RKO (cell line): Measurements from ENCODE around the gene TRAIP.
"Not testable (repeated sequence)": the region's sequence is repeated elsewhere in the genome, so short reads cannot be mapped to it uniquely, and the experiment has no call there.

Source experiments
- DNase-seq: peaks from one replicate; pipeline ENCODE4 v3.0.0-alpha.2; 2016; ENCODE audit warnings: low spot score

The TRAIP gene, protein sequence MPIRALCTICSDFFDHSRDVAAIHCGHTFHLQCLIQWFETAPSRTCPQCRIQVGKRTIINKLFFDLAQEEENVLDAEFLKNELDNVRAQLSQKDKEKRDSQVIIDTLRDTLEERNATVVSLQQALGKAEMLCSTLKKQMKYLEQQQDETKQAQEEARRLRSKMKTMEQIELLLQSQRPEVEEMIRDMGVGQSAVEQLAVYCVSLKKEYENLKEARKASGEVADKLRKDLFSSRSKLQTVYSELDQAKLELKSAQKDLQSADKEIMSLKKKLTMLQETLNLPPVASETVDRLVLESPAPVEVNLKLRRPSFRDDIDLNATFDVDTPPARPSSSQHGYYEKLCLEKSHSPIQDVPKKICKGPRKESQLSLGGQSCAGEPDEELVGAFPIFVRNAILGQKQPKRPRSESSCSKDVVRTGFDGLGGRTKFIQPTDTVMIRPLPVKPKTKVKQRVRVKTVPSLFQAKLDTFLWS

DNA sequence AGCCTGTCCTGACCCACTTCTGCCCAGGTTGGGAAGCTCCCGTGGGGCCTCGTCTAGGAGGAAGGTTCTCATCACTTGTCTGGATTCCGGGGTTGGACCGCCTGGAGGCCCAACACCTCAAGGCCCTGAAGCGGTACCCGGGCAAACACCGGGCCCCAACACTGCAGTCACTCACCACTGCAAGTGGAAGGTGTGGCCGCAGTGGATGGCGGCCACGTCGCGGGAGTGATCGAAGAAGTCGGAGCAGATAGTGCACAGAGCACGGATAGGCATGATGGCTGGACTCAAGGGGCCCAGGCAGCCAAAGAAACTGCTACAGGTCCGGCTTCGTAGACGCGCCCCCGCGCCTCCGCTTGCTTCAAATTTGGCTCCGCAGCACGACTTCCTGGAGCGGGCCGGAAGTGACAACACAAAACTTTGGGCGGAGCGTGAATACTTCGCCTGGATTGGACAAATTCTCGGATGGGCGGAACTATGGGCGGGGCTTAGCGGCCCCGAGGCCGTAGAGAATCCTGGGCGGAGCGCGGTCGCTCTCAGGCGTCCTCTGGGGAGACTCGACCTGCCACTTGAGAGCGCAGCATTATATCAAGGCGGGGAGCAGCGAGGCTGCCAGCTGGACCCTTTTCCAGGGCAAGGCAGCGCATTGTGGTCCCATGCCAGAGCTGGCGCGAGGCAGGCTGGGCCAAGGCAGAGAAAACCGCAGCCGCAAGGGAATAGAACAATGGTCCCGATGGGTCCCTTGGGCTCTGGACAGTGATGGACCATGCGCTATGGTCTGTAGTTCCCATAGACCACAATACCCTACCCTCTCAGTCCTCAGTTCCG, at the start of gene TRAIP:
Gene TRAIP, minus strand, starts transcription at position 384 of the 825 bp plus-strand sequence. Its CDS starts 111 bp downstream, at position 273.
- DNase-seq: peak; percentile 93

DNA sequence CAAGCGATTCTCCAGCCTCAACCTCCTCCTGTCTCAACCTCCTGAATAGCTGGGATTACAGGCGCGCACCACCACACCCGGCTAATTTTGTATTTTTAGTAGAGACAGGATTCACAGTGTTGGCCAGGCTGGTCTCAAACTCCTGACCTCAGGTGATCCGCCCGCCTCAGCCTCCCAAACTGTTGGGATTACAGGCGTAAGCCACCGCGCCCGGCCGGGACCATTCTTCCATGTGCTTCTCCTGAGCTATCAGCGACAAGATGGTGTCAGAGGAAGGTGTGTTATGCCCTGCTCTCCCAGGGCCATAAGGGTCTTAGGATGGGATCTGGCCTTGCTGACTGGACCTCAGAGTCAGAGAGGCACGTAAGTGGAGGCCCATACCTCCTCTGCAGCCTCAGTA, 48.1 kb upstream of the TRAIP start:
- DNase-seq: not testable (repeated sequence)

DNA sequence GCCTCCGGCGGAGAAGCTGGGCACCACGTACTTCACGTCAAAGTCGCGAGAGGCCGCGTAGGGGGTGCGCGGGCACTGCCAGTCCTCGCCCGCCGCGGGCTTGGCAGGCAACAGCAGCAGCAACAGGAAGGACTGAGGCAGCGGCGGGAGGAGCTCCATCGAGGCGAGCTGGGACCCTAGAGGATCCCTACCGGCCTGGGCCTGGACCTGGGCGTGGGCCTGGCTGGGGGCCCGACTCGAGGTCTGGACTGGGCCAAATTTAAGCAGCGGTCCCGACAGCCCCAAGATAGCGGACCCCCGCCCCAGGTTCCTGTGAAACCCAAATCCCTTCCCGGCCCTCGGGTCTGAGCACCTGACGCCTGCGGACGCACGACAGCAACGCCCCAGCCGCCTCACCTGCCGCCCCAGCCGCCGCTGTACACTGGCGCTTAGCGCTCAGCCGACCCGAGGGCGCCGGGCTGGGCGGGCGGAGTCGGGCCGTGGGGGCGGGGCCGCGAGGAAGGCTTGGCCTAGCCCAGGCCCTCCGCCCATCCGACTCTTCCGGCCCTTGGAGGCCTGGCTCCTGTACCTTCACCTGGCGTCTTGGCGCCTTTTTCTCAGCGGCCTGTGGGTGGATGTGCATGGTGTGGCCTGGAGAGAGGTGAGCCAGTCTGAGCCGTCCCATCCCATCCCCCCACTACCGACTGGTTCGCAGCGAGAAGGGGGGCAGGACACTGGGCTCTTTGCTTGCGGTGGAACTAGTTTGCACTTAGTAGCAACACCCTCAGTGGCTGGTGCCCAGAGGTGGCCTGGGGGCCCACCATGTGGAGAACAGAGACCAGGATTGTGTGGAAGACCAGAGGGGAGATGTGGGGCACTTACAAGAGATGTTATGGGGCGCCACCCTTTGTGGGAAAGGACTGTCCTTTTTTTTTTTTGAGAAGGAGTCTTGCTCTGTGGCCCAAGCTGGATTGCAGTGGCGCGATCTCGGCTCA, 47.4 kb upstream of the TRAIP start, which contains the start of gene MST1R:
Gene MST1R, minus strand, starts transcription at position 423 of the 974 bp plus-strand sequence. Its CDS starts 264 bp downstream, at position 159.
- peak; percentile 81 for DNase-seq

DNA sequence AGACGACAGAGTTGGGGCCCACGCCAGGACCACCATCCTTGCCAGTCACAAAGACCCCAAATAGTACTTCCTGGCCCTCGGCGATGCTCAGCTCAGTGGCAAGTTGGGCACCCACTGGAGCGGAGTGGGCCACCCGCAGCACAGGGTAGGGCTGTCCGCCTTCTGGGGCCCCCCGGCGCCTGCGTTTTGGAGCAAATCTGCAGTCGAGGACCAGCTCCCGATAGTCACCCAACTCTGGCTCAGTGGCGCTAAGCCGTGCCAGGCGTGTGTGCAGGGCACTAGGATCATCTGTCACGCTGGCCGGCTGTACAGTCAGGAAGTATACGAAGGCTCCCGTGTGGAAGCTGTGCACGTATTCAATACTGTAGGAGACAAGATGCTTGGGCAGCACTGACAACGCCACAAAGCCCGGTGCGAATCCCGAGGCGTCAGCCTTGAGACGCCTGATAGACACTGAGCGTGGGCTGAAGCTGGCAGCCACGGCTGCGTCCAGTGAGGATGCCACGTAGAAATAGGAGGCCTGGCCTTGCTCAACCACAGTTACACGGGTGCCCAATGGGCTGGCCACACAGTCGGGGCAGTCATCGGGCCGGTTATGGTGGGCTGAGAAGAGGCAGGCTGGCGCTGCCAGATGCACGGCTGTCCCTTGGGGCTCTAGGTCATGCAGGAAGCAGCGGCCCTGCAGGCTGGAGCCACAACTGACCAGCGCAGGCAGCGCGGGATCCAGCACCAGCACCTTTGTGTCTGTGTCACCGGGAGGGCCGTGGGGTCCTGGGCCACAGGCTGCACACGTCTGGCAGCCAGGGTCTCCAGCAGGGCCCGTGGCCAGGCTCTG, 46.4 kb upstream of the TRAIP start:
- DNase-seq: peak; percentile 61

DNA sequence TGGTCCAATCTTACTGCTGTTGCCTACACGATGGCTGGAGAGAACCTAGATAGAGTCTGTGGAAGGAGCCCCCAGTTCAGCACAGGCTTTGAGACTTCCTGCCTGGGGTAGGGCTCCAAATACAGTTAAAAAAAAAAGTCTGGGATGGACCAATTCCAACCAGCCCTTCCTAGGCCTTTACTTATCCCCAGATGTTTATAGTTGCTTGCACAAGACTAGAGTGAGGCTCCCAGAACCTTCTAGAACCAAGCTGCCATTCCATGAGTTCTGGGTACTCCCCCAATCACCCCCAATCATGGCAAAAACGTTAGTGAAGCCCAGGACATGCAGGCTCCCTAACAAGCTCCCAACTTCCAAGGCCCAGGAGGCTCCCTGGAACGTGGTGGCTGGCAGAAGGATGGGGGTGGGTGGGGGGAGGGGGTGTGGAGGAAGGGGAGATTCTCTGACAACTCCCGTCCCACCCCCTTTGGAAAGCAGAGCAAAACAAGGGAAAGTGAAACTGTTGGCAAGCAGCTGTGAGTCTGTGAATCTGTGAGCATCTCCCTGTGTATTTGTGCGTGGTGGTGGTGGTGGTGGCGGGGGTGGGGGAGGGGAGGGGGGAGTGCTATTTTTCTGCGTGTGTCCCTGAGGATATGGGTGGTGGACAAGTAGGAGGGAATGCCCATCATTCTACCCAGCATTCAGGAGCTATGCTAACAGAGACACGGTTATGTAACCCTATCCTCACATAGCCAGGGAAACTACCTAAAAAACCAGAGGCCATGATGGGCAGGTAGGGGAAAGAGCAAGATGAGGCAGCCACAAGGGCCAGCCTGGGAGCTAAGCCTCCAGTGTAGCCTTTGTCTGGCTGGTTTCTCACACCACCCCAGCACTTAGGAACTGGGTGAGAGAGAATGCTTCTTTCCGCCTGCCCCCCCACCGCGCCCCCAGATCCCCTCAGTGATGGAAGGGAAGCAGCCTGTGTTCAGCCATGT, 45.3 kb upstream of the TRAIP start:
- no peak for DNase-seq

DNA sequence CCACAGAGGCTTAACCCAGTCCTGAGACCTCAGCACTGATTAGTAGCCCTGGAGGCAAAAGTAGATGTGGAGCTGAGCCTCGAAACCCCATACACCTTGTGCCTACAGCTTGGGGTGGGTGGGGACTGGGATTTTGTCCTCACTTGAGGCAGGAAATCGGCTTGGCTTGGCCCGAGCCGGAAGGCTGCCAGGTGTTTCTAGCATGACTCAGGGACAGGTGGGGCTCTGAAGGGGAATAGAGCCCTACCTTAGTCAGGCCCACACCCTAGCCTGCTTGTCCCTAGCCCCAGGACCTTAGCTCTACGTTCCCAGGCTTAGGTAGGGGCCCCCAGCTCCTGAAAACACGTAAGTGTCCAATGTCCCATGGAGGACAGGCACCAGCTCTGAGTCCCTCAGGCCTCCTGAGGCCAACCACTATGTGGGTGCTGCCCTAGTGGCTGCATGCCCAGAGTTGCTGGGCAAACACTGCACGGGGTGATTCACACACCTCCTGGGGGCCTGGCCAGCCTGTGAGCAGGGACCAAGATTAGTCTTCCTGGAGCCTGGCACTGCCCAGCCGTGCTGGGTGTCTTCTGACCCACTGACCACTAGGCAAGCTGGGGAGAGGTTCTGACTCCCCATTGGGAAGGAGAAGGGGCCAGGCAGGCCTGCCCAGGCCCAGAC, 44.3 kb upstream of the TRAIP start:
- peak; percentile 66 for DNase-seq

DNA sequence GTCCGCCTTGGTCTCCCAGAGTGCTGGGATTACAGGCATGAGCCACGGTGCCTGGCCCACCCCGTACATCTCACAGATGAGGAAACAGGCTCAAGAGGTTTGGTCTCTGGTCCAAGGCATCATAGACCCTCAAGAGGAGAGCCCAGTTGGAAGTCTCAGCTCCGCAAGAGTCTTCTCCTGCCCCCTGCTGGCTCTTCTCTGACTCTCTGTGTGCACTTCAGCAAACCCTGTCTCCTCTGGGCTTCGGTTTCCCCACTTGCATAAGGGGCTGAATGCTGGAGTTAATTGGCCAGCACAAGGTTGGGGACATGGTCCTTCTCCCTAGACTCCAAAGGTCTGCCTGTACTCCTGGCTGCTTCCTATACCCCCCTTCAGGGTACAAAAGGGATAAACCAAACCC, 43.5 kb upstream of the TRAIP start:
- DNase-seq: no peak

DNA sequence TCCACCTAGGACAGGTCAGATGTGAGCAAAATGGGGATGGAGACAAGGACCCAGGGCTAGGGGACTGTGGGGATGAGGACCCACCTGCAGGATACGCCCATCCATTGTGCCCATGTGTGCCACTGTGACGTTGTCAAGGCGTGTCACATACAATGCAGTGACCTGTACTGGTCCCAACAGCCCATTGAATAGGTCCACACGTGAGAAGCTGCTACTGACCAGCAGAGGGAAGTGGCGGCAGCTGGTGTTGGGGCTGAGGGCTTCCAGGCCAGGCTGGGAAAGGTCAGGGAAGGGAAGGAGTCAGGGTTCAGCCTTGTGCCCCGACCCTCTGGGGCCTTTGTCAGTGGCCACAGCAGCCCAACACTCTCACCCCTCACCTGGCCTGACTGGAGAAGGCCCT, 42.6 kb upstream of the TRAIP start:
- no peak for DNase-seq

DNA sequence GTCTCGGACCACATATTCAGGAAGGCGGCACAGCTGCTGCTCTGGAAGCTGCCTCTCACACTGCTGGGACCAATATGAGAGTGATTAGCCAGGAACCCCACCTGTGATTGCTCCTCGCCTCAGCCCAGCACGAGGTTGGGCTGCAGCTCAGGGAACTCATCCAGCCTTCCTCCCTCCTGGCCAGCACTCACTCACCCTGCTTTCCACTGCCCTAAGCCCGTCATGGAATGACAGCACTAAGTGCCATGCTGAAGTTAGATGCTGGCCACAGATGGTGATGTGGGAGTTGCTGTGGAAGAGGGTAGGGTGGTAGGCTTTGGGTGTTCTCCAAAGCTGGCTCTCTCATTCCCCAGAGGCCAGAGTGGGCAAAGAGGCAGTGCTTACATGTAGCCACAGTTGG, 40.0 kb upstream of the TRAIP start:
- no peak for DNase-seq

DNA sequence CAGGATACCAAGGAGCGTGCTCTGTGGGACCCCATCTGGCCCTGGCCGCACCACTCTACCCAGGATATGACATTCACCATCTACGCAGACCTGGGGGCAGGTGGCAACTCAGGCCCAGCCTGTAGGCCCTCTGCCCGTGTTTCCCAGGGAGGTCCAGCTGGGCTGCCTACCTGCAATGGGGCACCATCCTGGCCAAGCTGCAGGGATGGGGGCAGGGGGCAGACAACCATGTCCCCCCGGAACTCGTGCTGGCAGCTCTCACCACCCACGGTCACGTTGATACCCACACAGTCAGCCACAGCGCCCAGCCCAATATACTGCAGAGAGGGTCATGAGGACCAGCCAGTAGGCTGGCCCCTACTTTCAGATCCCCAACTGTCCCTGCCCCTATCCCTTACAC, 39.4 kb upstream of the TRAIP start:
- DNase-seq: no peak

DNA sequence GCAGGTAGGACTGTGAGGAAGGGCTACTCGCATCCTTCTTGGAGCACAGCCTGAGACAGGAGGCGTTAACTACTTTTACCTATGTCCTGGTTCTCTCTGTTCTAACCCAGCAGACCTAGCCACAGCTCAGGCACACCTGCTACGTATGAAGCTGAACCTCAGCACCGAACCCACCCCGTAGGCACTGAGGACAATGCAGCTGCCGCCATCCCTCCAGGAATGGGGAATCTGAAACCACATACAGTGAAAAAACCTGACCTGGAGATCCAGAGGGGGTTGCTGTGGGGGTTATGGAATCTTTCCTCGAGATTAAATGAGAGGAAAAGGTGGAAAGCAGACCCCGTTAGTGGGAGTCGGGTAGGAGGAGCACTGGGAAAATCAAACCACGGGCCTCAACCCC, 32.9 kb upstream of the TRAIP start:
- DNase-seq: no peak

DNA sequence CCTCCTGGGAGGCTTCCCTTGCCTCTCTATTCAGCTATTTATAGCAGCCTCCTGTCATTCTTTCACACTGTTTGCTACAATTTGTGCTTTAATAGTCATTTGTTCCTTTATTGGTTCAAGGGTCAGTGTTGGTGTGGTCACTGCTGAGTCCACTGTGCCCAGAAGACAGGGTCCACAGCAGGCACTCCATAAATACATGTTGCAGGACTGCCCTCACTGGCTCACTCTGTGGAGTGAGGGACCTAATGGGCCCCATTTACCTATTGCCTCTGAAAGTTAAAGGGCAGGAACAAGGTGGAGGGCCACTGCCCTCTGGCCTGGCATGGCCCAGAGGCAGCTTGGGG, 30.5 kb upstream of the TRAIP start:
- no peak for DNase-seq

DNA sequence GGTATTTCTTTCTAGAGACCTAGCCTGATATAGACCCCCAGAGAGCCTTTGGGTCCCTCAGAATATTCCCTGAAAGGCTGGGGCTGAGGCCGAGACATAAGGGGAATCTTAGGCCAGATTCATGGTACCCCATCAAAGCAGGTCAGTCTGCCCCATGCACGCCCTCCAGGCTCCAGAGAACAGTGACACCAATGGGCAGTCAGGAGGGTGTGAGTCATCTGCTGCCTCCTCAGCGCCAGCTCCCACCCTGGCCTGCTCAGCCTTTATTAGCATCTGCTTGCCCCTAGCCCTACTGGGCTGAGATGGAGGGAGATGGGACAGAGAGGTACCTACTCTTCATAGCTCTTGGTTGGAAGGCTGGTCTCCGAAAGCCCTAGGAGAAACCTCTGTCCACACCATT, 27.6 kb upstream of the TRAIP start:
- peak; percentile 22 for DNase-seq

DNA sequence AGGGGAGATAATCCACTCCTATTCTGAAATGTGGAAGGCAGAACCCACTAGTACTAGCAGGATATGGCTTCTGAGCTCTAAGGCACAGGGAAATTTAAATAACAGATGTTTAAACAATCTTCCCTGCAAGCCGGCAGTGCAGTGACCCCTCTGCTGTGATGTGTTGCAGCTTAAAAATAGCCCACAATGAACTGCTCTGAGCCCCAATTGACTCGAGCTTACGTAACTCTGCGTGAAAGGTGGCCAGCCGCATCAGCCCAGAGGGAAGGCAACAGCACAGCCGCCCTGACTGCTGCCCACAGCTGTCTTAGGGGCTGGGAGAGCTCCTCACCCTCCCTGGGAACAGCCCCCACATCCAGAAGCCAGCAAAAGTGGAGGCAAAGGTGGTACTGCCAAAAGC, 25.8 kb upstream of the TRAIP start:
- no peak for DNase-seq

DNA sequence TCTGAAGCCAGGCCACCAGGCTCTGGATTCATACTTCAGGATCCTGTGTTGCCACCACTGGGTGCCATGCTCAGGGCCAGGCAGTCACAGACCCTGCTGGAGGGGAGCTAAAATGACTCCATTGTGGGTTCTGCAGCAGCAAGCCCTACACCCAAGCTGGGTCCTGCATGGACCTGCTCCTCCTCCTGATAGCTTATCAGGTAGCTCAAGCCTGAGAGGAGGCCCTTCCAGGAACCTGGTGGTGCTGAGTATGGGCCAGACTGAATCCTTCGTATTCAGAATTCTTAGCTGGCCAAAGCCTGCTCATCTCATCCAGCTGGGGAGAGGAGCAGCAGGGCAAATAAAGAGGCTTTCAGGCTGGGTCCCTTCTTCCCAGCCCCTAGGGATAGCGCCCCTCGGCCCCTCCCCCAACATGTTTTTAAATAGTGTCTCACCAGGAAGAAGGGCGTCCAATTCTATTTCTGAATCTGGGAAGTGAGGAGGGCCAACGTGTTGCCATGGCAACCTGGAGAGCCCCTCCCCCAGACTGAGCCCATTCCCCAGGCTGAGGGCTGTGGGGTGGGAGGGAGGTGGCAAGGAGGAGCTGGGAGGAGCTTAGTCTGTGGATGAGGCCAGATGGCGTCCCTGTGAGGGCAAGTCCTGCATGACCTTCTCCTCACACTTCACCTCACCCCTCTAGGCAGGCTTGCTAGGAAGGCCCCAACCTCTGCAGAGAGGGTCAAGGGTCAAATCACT, 24.4 kb upstream of the TRAIP start:
- DNase-seq: no peak

DNA sequence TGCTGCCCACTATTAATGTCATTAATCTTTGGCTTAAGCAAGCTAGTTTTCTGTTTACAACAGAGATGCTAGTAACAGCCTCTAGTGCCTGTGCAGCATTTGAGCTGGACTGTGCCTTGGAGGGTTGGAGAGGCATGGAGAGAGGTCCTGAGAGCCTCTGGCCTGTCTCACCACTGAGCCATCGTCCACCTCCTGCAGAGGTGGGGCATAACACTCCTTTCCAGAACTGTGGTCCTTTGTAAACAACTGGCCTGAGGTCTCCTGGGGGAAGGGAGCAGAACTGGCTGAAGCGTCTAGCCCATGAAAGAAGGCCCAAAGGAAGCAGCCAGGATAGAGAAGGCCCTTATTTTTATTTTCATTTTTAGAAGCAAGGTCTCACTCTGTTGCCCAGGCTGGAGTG, 23.4 kb upstream of the TRAIP start:
- no peak for DNase-seq

DNA sequence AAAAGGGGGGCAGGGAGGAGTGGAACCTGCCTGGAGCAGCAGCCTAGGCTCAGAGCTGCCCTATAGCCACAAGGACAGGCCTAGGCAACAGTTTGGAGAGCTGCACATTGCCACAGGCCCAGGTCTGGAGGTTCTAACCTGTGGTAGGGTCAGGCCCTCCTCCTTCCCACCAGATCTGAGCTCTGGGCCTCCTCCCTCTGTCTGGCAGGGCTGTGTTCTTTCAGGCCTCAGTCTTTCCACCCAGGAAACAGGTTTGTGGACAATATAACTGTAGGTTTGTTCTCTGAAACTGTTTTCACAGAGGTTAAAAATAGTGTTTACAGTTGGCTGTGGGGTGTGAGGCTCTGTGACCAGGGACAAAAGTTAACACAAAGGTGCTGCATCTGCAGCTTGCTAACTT, 22.3 kb upstream of the TRAIP start:
- DNase-seq: no peak

DNA sequence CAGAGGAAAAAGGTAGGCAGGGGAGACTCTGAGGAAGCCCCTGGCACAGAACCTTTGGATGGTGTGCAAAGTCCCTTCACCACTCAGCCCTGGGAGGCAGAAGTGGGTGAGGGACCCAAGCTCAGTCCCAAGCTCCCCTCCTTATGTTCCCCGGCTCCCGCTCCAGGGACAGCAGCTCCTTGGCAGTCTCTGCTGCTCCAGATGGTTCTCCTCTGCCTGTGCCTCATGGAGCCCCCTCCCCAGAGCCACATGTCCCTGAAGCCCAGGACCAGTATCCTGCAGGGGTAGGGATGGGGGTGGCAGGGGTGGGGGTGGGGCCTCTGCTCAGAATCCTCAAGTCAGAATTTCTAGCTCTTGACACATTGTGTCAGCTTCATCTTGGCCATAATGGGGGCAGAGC, 21.4 kb upstream of the TRAIP start:
- no peak for DNase-seq

DNA sequence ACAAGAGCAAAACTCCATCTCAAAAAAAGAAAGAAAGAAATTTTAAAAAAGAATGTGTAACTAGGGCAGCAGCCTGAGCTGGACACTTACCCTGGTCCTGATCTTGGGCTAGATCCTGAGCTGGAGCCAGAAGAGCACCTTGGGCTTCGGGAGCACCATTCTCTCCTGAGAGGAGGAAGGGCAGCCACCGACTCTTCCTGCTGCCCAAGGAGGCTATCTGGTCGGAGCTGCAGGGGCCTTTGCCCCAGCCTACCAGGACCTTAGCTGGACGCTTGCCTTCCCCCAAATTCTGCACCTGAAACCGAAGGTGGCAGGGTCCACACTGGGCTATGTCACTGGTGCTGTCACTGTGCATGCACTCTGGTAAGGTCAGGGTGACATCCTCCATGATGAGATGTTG, 20.2 kb upstream of the TRAIP start:
- DNase-seq: no peak
